Fibroblast of lung (primary cell): Measurements from ENCODE around the gene ASPHD2.
"Not testable (repeated sequence)": the region's sequence is repeated elsewhere in the genome, so short reads cannot be mapped to it uniquely, and the experiment has no call there.

ENCODE experiments used
- CTCF ChIP-seq, 2 donors: IDR thresholded peaks in 1 of 2; conservative IDR thresholded peaks in 1 of 2; 1 replicate in 1 of 2; 2 replicates in 1 of 2; pipeline ENCODE4 v1.5.1; 2011 to 2012; ENCODE audit warnings: low read length in 2 of 2, control low read depth in 1 of 2, inconsistent platforms in 1 of 2, low read depth in 1 of 2, mild to moderate bottlenecking in 1 of 2
- EZH2 ChIP-seq: IDR thresholded peaks from 2 replicates; pipeline ENCODE4 v1.5.1; 2012; ENCODE audit warnings: low read length, control low read depth, mild to moderate bottlenecking; ENCODE audit errors: missing control alignments

GRCh38 chr22:26438776-26439175, 9.7 kb downstream of the ASPHD2 start:
- not testable (repeated sequence) for TF ChIP-seq CTCF (conservative IDR thresholded peaks at IDR 0.05 in 1 of 2, IDR thresholded peaks at IDR 0.05 in 1 of 2; ENCODE audit: low read depth in 1 of 2, low read length in 2 of 2); EZH2
